Smooth muscle cell of bladder (primary cell): Measurements from ENCODE around the gene GFI1. TPM values are rescaled to one million over a fixed set of nuclear protein-coding genes. Genes with fewer than 3 reads are reported as not detected.

Source experiments
- total RNA-seq: library from RNA; depleted of rRNA; stranded (reverse); fragments of >200 nt; gene quantifications from 2 replicates; pipeline ENCODE4 v1.2.3, GENCODE V29; 2014

The GFI1 gene
- under 0.01 and 0.09 TPM in 2 replicates for total RNA-seq

DNA sequence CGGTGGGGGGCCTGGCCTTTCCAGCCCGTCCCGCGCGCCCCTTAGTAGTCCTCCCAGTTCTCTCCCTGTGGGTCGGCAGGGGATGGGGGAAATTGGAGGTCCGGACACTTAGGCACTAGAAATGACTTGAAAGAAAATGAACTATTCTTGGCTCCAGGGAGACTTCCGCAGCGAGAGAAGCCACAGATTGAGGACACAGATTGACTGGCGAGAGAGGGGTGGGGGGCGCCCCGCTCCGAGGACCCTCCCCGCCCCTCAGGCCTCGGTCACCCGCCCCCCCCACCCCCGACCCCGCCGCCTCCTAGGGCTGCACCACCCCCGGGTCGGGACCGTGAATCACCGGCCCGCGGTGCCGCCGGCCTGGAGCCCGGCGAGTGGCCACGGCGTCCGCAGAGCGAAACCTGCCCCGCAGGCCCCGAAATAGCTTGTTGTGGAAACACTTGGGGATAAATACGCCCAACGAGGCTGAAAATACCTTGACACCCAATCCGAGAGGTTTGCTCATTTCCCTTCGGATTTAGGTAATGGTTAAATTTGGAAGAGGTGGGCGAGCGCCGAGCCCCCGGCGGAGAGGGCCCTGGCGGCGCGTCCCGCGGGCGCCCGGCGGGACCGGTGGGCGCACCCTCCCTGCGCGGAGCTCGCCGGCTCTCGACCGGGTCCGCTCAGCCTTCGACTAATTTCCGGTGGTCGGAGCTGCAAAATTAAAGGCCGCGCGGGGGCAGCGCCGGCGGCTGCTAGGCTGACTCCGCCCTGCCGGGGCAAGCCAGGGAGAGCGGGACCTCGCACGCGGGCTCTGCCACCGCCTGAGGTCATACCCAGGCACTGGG, at the start of gene GFI1:
Gene GFI1 (minus strand): TSS at position 675 of the 827 bp plus-strand sequence. CDS start 3,438 bp downstream, outside the sequence.

Other genes with a start within 250 kb of the GFI1 start
- 7.7 and 8.0 TPM in 2 replicates for gene GLMN, start 187.9 kb downstream of the GFI1 start, total RNA-seq
- 5.1 and 10.2 TPM in 2 replicates for gene RPAP2, start 187.9 kb downstream of the GFI1 start, total RNA-seq